ENCODE data around the gene NMU.
"Not testable (repeated sequence)": the region's sequence is repeated elsewhere in the genome, so short reads cannot be mapped to it uniquely, and the experiment has no call there.

The NMU gene

DNA sequence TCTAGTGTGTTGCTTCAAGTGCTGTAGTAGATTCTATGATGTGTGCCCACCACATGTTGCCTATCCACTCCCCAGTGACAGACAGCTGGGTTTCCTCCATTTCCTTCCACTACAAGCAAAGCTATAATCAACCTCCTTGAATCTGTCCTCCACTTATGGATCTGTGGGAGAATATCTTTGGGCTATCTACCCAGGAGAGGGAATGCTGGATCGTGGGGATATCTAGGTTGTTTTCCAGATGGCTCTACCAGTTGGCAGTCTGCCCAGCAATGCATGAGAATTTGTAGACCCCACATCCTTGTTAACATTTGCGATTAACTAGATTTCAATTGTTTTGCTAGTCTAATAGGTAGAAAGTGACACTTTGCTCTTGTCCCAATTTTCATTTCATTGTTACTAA is 10.3 kb downstream of the NMU start:
- TF ChIP-seq, protein P1, sequence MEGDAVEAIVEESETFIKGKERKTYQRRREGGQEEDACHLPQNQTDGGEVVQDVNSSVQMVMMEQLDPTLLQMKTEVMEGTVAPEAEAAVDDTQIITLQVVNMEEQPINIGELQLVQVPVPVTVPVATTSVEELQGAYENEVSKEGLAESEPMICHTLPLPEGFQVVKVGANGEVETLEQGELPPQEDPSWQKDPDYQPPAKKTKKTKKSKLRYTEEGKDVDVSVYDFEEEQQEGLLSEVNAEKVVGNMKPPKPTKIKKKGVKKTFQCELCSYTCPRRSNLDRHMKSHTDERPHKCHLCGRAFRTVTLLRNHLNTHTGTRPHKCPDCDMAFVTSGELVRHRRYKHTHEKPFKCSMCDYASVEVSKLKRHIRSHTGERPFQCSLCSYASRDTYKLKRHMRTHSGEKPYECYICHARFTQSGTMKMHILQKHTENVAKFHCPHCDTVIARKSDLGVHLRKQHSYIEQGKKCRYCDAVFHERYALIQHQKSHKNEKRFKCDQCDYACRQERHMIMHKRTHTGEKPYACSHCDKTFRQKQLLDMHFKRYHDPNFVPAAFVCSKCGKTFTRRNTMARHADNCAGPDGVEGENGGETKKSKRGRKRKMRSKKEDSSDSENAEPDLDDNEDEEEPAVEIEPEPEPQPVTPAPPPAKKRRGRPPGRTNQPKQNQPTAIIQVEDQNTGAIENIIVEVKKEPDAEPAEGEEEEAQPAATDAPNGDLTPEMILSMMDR (IDR thresholded peaks at IDR 0.05; ENCODE audit: low read length, missing control alignments), result no peak
- H3K4me3 ChIP-seq (replicated peaks; ENCODE audit: low read depth, low read length), result no peak overlapping the region
- DNase-seq (ENCODE audit: low read depth), result no peak

DNA sequence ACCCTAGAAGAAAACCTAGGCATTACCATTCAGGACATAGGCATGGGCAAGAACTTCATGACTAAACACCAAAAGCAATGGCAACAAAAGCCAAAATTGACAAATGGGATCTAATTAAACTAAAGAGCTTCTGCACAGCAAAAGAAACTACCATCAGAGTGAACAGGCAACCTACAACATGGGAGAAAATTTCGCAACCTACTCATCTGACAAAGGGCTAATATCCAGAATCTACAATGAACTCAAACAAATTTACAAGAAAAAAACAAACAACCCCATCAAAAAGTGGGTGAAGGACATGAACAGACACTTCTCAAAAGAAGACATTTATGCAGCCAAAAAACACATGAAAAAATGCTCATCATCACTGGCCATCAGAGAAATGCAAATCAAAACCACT is 12.0 kb downstream of the NMU start:
- H3K4me3 ChIP-seq (replicated peaks; ENCODE audit: low read depth, low read length), result not testable (repeated sequence)

DNA sequence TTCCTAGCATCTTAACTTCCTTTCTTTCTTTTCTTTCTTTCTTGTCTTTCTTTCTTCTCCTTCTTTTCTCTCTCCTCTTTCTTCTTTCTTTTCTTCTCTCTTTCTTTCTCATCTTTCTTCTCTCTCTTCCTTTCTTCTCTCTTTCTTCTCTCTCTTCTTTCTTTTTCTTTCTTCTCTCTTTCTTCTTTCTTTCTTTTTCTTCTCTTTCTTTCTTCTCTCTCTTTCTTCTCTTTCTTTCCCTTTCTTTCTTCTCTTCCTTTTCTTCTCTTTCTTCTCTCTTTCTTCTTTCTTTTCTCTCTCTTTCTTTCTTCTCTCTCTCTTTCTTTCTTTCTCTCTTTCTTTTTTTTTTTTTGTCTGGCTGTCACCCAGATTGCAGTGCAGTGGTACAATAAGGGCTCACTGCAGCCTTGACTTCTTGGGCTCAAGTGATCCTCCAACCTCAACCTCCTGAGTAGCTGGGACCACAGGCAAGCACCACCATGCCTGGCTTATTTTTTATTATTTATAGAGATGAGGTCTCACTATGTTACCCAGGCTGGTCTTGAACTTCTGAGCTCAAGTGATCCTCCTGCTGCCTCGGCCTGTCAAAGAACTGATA is 17.5 kb downstream of the NMU start:
- TF ChIP-seq, protein P1 (IDR thresholded peaks at IDR 0.05; ENCODE audit: low read length, missing control alignments), result no peak
- H3K4me3 ChIP-seq (replicated peaks; ENCODE audit: low read depth, low read length), result no peak overlapping the region
- DNase-seq (ENCODE audit: low read depth), result no peak

More for the DNA sequence above, 12.0 kb downstream of the NMU start:
- not testable (repeated sequence) for DNase-seq (ENCODE audit: low read depth)

DNA sequence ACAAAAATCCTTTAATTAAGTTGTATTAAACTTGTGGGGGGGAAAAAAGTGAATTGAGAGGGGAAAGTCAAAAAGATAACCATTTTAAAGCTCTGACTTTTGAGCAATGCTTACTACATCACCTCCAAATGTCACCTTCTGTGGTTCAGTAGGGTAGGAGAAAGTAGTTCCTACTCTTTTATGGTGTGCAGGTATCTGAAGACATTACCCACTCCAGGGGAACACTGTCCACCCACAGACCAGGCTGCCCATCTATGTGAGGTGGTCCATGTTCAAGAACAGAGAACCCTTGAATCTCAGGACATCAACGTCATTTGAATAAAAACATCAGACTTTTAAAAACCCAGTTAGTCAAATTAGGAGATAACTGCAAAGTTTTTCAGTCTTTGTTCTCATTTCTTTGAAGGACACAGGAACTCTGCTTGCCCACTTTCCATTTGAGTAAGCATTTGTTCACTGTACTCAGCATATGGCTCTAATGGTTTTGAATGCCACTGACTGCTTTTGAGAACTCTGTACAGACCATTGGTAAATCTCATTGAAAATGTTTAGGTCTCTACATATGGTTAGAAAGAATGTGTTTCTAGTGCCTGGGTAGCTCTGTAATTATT is 18.4 kb downstream of the NMU start:
- H3K4me3 ChIP-seq (replicated peaks; ENCODE audit: low read depth, low read length), result no peak overlapping the region
- TF ChIP-seq, protein P1 (IDR thresholded peaks at IDR 0.05; ENCODE audit: low read length, missing control alignments), result no peak
- no peak for DNase-seq (ENCODE audit: low read depth)

DNA sequence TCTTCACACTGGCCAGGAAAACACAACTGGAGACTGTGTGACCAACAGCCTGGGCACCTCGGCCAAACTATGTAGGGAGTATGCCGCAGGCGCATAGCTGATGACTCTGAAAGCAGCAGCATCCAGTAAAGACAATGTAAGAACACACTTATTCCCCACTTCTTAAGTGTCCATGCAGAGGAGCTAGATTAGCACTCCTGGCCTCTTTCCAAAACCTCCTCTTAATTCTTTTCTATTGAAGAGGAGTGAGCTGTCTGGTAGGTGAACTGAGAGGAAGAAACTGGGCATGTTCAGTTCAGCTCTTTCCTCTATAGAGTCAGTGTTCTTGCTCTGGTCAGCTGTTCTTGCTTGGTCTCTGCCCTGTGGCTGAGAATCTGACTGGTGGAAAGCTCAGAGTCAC is 21.1 kb downstream of the NMU start:
- TF ChIP-seq, protein P1 (IDR thresholded peaks at IDR 0.05; ENCODE audit: low read length, missing control alignments), result no peak
- H3K4me3 ChIP-seq (replicated peaks; ENCODE audit: low read depth, low read length), result no peak overlapping the region
- no peak for DNase-seq (ENCODE audit: low read depth)

DNA sequence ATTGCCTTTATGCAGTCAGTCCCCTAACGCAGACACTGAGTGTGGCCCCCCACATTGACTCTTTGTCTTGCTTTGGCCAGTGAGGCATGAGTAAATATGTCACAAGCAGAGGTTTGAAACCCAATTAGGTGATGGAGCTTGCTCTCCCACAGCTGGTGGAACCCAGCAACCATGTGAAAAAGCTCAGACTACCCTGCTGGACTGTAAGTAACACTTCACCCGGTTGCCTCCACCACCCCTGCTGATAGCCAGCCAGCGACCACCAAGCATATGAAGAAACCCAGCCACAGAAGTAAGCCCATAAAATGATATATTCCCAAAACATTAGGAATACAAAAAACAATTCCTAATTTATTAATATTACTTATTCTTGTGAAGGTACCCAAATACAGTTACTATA is 22.5 kb downstream of the NMU start:
- no peak overlapping the region for H3K4me3 ChIP-seq (replicated peaks; ENCODE audit: low read depth, low read length)
- TF ChIP-seq, protein P1 (IDR thresholded peaks at IDR 0.05; ENCODE audit: low read length, missing control alignments), result no peak
- no peak for DNase-seq (ENCODE audit: low read depth)

DNA sequence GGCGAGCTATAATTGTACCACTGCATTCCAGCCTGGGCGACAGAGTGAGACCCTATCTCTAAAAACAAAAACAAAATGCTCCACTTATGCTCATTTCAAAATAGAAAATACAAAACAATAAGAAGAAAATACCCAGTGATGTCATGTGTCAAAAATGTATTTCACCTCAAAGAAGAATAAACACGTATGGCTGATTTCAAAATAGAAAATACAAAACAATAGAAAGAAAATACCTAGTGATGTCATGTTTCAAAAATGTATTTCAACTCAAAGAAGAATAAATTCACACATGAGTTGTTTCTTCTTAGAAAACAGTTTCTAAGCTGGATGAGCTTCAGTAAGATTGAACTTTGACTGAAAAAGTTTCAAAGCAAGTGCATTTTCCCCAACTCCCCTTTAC is 23.8 kb downstream of the NMU start:
- no peak overlapping the region for H3K4me3 ChIP-seq (replicated peaks; ENCODE audit: low read depth, low read length)
- TF ChIP-seq, protein P1 (IDR thresholded peaks at IDR 0.05; ENCODE audit: low read length, missing control alignments), result no peak
- DNase-seq (ENCODE audit: low read depth), result peak; percentile 31
